GM21447 (cell line): ENCODE measurements around the gene CBR1.

Source experiments
- ATAC-seq: cut with Tn5 transposase; IDR thresholded peaks from one replicate; pipeline ENCODE4 v1.9.1; 2021; ENCODE audit not compliant: unreplicated experiment

Gene CBR1

GRCh38 chr21:36113647-36114428 lies 44.0 kb downstream of the CBR1 start:
- no peak for ATAC-seq

GRCh38 chr21:36115138-36115730 lies 45.4 kb downstream of the CBR1 start:
- no peak for ATAC-seq

GRCh38 chr21:36117286-36117741 lies 47.5 kb downstream of the CBR1 start:
- ATAC-seq: no peak

GRCh38 chr21:36120304-36120888 lies 50.6 kb downstream of the CBR1 start:
- ATAC-seq: no peak
